Activated CD4-positive, alpha-beta T cell treated with anti-CD3 and anti-CD28 coated beads, Interleukin-2, Interleukin-6, amounts not matched to agents 100 ng/mL and 50 ng/mL, durations not matched to agents 16 hours and 8 hours (primary cell): ENCODE measurements around the gene FAM98C.
"Not testable (repeated sequence)": the region's sequence is repeated elsewhere in the genome, so short reads cannot be mapped to it uniquely, and the experiment has no call there.

Source experiments
- DNase-seq: peaks from one replicate; pipeline ENCODE4 v3.0.0-alpha.2; 2020

FAM98C gene

DNA sequence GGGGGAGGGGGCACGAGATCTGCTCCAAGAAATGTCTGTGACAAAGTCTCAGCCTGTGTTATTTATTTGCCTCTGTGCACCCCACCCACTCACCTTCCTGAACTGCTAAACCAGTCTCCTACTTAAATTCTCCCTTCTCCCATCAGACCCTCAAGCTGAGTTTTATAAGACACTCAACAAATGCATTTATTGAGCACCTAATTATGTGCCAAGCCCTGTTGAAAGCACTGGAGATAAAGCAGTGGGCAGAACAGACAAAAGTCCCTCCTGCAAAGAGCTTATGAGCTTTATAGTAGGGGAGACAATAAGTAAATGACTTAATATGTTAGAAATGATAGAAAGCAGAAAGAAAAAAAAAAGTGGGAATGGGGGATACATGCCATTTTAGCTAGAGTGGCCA lies 3.4 kb upstream of the FAM98C start:
- no peak for DNase-seq

DNA sequence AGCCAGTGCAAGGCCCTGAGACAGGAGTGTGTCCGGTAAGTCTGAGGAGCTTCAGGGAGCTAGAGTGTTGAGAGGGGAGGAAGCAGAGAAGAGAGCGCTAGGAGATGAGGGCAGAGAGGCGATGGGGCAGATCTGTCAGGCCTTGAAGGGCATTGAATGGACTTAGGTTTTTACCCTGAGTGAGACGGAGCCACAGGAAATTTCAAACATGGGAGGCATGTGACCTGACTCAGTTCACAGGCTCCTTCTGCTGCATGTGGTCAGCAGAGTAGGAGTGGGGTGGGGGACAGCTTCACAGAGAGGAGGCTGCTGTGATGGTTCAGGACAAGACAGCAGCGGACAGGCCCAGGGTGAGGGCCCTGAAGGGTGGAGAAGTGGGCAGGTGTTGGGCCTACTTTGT lies 2.5 kb upstream of the FAM98C start:
- no peak for DNase-seq

DNA sequence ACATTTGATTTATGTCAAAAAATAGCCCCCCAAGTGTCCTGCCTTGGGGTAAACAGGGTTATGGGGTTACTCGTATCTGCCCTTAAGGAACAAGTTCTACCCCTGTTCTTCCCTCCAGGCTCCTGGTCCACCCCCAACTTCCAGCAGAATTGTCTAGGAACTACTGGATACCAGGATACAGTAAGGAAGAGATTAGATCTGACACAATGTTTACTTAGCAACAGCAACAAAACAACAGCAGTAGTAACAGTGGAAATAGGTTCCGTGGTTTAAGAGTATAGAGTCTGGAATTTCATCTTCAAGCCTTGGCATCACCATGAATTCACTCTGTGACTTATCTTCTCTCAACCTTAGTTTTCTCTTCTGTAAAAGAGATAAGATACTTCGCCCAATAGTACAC lies 1.7 kb upstream of the FAM98C start:
- DNase-seq = no peak

DNA sequence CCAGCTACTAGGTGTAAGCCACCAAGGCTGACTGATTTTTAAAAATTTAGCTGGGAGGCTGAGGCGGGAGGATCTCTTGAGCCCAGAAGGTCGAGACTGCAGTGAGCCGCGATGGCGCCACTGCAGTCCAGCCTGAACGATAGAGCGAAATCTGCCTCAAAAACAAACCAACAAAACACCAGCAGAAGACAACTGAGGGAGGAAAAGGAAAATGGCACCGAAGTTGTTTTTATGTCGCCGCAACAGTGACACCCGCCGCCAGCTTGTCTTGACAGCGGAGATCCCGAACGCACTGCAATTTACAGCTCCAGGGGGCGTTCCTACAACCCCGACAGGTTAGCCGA lies 298 bp upstream of the FAM98C start:
- DNase-seq = no peak

DNA sequence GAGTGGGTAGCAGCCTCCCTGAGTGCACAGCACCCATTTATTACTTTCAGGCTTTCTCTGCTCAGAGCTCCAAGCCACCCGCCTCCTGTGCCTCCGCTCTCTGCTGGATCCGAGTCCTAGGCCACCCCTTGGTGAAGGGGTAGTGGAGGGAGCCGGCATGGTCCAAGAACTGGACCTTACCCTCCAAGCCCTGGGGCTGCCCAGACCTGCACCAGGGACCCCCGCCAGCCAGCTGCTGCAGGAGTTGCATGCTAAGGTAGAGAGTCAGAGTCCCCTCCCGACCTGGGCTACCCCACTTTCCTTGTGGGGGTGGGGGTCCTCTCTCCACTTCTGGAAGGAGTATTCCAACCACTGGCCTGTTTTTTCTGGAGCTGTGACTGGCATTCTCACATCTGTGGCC lies 2.0 kb downstream of the FAM98C start:
- DNase-seq = no peak

DNA sequence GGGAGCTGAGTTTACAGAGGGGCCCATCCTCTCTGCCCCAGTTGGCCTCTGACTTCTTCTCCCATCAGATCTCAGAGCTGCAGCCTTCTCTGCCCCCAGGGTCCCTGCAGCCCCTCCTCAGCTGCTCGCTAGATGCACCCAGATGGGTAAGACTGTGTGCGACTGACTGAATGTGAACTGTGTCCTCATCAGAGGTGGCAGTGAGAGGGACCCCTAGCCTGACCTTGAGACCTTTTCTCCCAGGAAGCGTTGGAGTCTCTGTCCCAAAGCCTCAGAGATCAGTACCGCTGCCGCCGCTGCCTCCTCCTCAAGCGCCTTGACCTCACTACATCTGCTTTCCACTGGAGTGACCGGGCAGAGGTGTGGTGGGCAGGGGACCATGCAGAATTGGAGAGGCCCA lies 2.4 kb downstream of the FAM98C start:
- DNase-seq = no peak

DNA sequence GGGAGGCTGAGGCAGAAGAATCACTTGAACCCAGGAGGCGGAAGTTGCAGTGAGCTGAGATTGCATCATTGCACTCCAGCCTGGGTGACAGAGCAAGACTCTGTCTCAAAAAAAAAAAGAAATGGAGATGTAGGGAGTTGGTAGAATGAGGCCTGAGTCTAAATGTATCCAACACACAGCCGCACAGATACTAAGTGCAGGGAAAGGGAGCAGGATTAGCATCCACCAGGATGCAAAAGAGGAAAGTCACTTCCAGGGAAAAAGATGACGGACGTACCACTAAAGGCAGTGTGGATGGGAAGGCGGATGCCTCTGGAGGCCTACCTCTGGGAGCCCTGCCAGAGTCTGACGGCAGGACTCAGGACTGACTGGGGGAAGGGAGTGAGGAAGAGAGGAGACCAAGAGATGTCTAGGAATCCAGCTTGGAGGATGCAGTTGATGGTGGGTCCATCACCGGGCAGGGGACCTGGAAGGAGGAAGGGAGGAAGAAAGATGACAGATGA lies 6.8 kb downstream of the FAM98C start:
- no peak for DNase-seq

DNA sequence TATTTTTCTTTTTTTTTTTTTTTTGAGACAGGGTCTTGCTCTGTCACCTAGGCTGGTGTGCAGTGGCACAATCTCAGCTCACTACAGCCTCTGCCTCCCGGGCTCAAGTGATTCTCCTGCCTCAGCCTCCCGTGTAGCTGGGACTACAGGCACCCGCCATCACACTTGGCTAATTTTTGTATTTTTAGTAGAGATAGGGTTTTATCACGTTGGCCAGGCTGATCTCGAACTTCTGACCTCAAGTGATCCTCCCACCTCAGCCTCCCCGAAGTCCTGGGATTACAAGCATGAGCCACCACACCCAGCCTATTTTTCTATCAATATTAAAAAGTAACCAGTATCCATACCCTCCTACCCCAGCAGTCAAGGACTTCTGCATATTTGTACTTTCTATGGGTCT lies 7.5 kb downstream of the FAM98C start:
- DNase-seq = not testable (repeated sequence)

DNA sequence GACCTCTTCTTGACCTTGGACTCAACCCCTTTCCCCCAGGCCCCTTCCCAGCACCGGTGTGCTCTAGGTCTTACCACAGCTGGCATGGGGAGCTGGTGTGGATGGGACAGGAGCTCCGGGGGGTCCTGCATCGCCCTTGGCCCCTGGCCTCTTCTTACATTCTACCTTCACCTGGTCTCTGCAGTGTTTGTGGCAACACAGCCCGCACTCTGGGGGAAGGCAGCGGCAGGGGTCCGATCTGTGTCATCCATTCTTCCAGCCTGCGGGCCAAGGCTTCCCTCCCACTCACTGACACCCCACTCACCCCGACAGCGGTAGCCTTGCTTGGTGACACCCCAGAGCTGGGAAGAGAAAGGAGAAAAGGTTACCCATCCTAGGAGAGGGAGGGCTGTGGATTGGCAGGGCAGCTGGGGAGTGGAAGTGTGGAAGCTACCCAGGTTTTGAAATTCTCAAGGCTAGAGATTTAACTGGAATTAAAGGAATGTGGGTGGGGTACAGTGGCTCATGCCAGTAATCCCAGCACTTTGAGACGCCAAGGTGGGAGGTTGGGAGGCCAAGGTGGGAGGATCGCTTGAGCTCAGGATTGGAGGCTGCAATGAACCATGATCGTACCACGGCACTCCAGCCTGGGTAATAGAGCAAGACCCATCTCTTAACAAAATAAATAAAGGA lies 8.3 kb downstream of the FAM98C start:
- no peak for DNase-seq

DNA sequence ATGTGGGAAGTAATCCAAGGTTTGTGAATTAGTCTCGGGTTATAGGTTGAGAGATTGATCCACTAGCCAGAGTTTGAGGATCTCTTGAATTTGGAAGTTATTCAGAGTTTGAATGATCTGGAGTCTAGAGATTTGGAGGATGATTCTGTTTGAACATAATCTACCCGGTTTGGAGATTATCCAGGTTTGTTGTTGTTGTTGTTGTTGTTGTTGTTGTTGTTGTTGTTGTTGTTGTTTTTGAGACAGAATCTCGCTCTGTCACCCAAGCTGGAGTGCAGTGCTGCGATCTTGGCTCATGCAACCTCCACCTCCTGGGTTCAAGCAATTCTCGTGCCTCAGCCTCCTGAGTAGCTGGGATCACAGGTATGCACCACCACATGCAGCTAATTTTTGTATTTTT lies 9.0 kb downstream of the FAM98C start:
- not testable (repeated sequence) for DNase-seq

DNA sequence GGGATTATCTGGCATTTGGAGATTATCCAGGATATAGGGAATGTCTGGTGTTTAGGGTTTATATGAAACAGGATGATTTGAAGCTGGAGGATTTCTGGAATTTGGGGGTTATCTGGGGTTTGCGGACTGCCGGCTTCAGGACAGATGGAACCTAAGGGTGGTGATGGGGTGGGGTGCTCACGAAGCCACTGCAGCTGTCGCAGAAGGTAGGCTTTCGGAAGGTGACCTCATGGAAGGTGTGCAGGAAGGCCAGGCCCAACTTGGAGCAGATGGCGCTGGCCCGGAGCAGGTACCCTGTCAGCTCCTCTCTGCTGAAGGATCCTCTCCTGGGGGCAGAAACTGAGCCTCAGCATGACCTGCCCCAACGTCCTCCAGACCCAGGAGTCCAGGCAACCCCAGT lies 9.6 kb downstream of the FAM98C start:
- DNase-seq = no peak

DNA sequence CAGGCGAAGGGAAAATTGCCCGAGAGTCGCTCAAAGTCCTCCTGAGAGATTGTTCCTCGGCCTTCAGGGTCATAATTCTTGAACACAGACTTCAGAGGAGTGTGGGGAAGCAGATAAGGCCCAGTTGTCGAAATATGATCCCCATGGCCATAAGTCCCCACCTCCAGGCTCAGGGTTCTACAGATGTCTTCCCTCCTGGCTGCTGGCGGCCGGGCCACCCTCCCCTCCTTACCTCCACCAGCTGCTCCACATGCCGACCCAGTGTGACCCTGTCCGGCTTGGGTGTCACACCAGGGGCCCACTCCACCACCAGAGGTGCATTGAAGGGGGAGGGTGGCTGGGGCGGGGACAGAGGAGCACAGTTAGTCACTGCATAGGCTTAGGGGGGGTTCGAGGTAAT lies 10.1 kb downstream of the FAM98C start:
- no peak for DNase-seq

DNA sequence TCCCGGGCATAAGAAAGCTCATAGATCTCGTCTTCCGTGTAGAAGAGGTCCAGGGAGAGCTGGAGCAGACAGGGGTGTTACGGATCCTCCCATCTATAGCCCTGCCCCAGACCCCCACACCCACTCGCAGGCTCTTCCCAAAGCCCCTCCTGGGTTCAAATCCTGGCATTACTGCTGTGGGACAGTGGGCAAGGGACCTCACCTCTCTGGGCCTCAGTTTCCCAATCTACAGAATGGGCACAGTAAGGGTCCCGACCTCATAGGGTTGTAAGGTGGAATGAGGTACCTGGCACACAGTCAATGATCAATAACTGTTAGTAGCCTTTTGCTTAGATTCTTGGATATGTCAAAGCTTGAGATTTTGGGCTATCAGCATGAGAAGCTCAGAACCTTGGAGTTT lies 10.5 kb downstream of the FAM98C start:
- no peak for DNase-seq

DNA sequence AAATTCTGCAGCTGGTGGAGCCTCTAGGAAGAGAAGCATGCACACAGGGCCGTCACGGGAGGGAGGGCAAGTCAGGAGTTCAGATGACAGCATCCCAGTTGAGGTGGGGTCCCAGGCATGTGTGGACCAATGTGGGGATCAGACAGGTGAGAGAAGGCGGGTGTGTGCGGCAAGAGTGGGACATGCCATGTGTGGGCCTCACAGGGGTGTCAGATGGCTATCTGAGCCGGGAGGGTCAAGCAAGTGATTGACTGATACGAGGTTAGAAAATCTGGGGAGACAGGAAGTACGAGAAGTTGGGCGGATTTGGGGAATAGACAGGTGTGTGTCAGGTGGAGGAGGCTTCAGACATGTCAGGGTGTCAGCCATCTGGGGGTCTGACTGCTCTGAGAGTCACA lies 14.3 kb downstream of the FAM98C start:
- DNase-seq = no peak

DNA sequence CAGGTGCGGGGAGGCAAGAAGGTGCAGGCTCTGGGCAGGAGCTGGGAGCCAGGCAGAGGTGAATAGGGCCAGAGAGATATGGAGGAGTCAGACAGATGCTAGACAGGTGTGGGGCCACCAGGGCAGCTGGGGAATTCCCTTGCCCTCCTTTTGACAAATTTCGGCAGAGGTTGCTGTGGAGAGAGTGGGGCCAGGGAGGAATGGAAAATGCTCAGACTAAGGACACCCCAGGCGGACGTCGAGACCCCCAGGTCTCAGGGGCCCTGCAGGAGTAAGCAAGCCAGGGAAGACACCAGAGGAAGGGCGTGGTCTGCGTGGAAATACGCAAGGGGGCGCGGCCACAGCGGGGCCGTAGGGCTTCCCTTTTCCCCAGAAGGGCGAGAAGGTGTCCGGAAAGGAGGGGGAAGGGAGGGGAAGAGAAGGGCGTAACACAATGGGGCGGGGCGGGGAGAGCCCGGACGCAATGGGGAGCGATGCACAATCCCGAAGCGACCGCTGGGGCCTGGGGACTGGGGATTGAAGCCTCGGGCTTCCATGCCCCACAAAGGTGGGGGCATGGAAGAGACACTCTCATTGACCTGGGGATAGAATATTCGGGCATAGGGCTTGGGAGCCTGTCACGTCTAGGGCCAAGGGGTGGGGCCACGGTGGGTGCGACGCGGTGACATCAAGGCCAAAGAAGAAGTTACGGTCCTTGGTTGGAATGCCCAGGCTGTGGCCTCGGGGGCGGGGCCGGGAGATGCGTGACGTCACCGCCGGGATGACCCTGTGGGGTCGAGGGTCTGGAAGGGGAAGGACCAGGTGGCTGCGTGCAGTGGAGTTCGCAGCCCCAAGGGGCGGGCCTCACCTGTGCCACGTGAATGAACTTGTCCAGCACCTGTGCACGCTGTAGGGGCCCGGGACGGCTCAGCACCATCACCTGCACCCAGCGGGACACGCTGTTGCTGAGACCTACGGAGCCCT lies 14.9 kb downstream of the FAM98C start:
- DNase-seq = peak; percentile 85

DNA sequence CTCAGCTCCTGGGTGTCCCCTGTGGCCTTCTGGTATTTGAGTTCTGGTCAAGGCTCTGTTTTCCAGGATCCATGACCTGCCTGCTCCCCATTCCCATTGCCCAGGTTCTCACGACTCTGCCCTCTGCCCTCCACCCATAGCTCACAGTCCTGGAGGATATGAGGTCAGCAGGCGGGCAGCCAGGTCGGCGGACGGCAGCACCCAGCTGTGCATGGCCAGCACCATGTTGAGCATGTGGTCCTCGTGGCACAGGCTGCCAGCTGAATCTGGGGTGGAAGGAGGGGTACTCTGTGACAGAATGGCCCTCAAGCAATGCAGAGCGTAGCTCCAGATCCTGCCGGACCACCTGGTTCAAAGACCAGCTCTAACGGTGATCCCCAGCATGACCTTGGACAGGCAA lies 18.0 kb downstream of the FAM98C start:
- no peak for DNase-seq

DNA sequence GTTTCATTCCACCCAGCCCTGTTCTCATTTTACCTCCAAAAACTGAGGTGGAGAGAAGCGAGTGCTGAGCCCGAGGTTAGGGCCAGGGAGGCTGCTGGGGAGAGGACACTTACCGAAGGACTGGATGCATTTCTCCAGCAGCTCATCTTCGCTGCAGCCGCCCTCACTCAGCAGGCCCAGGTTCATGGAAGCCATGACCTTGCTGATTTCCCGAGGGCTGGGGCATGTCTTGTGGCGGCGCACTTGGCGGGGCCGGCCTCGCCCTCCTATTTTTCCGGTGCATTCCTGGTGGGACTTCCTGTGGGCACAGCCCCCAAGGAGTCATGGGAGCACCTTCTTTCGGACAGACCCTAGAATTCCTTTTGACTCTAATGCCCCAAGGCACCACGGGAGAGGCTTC lies 19.0 kb downstream of the FAM98C start:
- DNase-seq = no peak

DNA sequence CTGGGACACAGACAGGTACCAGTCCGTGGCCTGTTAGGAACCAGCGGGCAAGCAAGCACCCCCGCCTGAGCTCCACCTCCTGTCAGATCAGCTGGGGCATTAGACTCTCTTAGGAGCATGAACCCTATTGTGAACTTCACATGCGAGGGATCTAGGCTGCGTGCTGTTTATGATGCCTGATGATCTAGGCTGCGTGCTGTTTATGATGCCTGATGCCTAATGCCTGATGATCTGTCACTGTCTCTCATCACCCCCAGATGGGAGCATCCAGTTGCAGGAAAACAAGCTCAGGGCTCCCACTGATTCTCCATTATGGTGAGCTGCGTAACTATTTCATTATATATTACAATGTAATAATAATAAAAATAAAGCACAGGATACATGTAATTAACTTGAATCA lies 19.5 kb downstream of the FAM98C start:
- DNase-seq = no peak

DNA sequence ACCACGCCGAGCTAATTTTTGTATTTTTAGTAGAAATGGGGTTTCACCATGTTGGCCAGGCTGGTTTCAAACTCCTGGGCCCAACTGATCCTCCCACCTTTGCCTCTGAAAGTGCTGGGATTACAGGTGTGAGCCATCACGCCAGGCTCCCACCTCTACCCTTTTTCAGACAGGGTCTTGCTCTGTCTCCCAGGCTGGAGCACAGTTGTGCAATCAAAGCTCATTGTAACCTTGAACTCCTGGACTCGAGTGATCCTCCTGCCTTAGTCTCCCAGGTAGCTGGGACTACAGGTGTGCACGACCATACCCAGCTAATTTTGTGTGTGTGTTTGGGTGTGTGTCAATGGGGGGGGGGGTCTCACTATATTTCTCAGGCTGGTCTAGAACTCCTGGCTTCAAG lies 21.4 kb downstream of the FAM98C start:
- DNase-seq = no peak

DNA sequence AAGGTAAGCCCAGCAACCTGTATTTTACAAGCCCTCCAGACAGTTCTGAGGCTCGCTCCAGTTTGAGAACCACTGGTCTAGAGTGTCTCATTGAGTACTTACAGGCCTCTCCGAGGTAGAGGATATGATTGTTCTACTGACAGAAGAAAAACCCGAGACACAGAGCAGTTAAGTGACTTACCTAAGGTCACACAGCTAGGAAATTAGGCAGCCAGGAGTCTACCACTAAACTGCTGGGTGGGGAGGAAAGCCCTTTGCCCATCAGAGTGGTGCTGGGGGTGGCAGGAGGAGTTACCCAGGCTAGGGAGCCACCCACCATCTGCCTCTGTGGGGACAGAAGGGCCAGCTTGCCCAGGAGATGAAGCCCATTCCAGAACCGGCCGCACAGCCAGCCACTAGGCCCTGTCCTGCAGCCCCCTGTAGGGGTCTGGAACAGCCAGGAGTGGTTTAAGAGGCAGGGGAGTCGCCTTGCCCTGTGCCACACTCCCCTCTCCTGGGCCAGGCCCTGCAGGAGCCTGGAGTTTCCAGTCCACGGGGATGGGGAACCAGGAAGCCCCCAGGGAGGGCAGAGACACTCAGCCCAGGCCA lies 22.4 kb downstream of the FAM98C start:
- no peak for DNase-seq

DNA sequence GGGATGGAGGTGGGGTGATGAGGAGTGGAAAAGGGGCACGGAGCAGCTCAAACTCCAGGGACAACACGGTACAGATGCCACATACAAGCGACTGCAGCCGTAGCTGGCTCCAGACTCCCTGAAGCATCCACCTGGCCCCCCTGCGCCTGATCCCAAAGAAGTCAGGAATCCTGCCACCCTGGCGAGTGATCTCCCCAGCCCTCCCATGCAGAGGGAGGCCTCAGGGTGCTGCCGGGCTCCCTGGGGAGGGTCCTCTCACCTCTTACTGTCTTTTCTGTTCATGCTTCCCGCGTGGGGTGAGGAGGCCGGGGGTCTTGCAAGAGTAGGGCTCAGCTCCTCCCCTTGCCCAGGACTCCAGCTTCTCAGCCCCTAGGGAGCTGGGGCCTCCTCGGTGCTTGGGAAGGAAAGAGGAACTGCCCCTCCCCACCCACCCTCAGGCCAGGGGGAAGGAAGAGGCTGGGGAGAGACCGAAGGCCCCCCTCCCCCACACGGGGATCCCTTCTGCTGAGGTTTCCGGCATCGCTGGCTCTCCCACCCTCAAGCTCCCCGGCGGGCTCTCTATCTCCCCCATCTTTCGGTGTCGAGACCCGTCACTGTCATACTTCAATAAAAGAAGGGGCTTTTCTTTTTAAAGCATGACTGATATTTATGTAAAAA lies 23.0 kb downstream of the FAM98C start, which contains the start of gene RASGRP4:
TSS of gene RASGRP4 (minus strand) at position 410 of the 657 bp plus-strand sequence. CDS start at position 282, 128 bp downstream.
- DNase-seq = peak; percentile 72

DNA sequence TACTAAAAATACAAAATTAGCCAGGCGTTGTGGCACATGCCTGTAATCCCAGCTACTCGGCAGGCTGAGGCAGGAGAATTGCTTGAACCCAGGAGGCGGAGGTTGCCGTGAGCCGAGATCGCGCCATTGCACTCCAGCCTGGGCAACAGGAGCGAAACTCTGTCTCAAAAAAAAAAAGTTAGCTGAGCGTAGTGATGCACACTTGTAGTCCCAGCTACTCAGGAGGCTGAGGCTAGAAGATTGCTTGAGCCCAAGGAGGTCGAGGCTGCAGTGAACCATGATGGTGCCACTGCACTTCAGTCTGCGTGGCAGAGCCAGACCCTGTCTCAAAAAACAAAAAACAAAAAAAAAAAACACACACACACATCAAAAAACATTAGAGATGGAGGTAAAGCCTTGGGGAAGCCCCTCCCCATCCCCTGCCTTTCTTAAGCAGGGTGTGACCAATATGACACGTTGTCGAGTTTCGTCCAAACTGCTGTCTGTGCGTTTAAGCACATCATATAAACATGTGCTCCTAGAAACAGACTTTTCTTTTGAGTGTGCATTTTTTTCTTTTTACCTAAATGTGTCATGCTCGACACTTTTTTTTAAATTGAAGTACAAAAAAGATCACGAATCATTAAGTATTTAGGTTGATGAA lies 24.3 kb downstream of the FAM98C start:
- DNase-seq = peak; percentile 90
